Tibial artery (tissue), 4 donors: ENCODE results near the gene GPR180.

Experiments
- DNase-seq, 2 donors: peaks; one replicate each; pipeline ENCODE4 v3.0.0-alpha.2; 2019
- H3K27ac ChIP-seq, 2 donors: fragments of 200-600 bp; sonication (generic) in 1 of 2; 1 replicate in 1 of 2; 2 replicates in 1 of 2; pipeline ENCODE4 v1.5.1; 2018 to 2019; ENCODE audit warnings: mild to moderate bottlenecking in 1 of 2
- H3K27me3 ChIP-seq, 2 donors: fragments of 200-600 bp; sonication (generic) in 1 of 2; one replicate each; pipeline versions ENCODE4 v1.5.1 to v1.6.0; 2016 to 2019
- H3K36me3 ChIP-seq, 3 donors: fragments of 200-600 bp; sonication (generic) in 2 of 3; one replicate each; pipeline ENCODE4 v1.5.1; 2016 to 2019; ENCODE audit warnings: mild to moderate bottlenecking in 2 of 3
- H3K4me1 ChIP-seq, 4 donors: fragments of 200-600 bp; sonication (generic) in 2 of 4; 1 replicate in 3 of 4; 2 replicates in 1 of 4; pipeline ENCODE4 v1.5.1; 2016 to 2019
- H3K4me3 ChIP-seq, 2 donors: fragments of 200-600 bp; sonication (generic) in 1 of 2; 1 replicate in 1 of 2; 2 replicates in 1 of 2; pipeline ENCODE4 v1.5.1; 2018 to 2019; ENCODE audit warnings: mild to moderate bottlenecking in 2 of 2
- H3K9me3 ChIP-seq, 3 donors: fragments of 200-600 bp; sonication (generic) in 1 of 3; one replicate each; pipeline ENCODE4 v1.5.1; 2016 to 2019
- intact Hi-C: fragments of 100-400 bp; cut with DNase I; formaldehyde crosslinking; loops from one replicate; pipeline ENCODE4 v1.15.0; 2023; ENCODE audit warnings: low total_unique reads
- TF ChIP-seq, protein P1 (sequence below), 2 experiments: fragments of 200-600 bp in 1 of 2; fragments of 450-650 bp in 1 of 2; IDR thresholded peaks; one replicate each; pipeline ENCODE4 v1.5.1; 2017 to 2019; ENCODE audit warnings: antibody characterized with exemption in 2 of 2, mild to moderate bottlenecking in 1 of 2, moderate library complexity in 1 of 2

GPR180 gene

DNA sequence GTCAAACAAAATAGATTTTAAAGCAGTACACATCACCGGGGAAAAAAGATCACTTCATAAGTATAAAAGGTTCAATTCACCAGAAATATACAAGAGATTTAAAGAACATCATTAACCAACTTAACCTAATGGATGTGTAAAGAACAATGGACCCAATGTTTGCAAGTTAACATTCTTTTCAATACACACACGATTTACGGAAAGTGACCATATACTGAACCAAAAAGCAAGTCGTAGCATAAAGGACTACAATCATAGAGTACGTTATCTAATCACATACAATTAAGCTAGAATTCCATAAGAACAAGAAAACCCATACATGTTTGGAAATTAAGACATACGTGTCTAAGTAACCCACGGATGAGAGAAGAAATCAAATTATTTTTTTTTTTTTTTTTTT, 15.3 kb upstream of the GPR180 start:
- no peaks in the 10 kb centered on the region for H3K4me1 ChIP-seq
- intact Hi-C loops, result no loop called here
- H3K27ac ChIP-seq, result no peak overlapping the region

DNA sequence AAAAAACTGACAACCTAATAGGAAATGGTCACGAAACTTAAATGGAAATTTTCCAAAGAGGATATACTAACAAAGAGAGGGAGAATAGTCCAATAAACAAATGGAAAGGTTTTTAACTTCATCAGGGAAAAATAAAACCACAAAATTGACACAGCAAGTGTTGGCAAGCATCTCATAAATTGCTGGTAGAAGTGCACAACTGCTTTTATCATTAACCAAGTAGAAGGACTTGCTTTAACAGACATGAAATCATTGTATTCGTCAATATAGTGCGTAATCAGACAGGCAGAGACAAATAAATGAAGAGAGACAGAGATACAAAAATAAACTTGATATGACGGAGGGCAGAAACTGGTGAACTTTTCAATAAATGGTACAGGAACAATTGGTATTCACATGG, 13.1 kb upstream of the GPR180 start:
- Histone ChIP-seq H3K27ac (no peak overlapping the region), H3K4me3 (no peak overlapping the region), H3K27me3 (no peaks in the 10 kb centered on the region), H3K36me3 (peaks cover 0 to 33% (median 24%) of the 10 kb centered on the region in 3 donors), H3K4me1 (no peaks in the 10 kb centered on the region), H3K9me3 (no peaks in the 10 kb centered on the region)
- intact Hi-C loops, result no loop called here
- TF ChIP-seq, protein P1, sequence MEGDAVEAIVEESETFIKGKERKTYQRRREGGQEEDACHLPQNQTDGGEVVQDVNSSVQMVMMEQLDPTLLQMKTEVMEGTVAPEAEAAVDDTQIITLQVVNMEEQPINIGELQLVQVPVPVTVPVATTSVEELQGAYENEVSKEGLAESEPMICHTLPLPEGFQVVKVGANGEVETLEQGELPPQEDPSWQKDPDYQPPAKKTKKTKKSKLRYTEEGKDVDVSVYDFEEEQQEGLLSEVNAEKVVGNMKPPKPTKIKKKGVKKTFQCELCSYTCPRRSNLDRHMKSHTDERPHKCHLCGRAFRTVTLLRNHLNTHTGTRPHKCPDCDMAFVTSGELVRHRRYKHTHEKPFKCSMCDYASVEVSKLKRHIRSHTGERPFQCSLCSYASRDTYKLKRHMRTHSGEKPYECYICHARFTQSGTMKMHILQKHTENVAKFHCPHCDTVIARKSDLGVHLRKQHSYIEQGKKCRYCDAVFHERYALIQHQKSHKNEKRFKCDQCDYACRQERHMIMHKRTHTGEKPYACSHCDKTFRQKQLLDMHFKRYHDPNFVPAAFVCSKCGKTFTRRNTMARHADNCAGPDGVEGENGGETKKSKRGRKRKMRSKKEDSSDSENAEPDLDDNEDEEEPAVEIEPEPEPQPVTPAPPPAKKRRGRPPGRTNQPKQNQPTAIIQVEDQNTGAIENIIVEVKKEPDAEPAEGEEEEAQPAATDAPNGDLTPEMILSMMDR (IDR thresholded peaks at IDR 0.05), result no peak
- DNase-seq, result no peak

More for the DNA sequence above, 15.3 kb upstream of the GPR180 start:
- TF ChIP-seq, protein P1 (IDR thresholded peaks at IDR 0.05), result no peak
- Histone ChIP-seq H3K36me3 (peaks cover 15 to 35% (median 32%) of the 10 kb centered on the region in 3 donors), H3K27me3 (no peaks in the 10 kb centered on the region), H3K4me3 (no peak overlapping the region), H3K9me3 (no peaks in the 10 kb centered on the region)
- no peak for DNase-seq

DNA sequence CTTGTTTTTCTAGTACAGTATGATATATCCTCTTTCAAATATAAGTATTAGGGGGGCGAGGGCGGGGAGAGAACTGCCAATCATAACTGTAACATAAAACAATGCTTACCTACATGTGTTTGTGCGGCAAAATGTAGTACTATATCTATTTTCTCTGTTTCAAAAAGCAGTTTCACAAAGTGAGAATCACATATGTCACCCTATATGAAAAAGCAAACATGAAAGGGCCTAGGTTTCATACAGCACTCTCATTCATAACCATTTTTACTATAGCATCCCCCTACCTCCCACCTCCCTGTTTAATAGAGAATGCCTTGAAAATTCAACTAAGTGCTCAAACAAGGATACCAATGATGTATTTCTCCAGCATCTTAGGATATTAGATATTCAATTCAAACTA, 10.9 kb upstream of the GPR180 start:
- no peak overlapping the region for H3K27ac ChIP-seq
- intact Hi-C loops, result no loop called here
- H3K27me3 ChIP-seq, result no peaks in the 10 kb centered on the region
- no peak for DNase-seq
- peaks cover 0 to 18% (median 13%) of the 10 kb centered on the region in 4 donors for H3K4me1 ChIP-seq
- TF ChIP-seq, protein P1 (IDR thresholded peaks at IDR 0.05), result no peak
- H3K4me3 ChIP-seq, result no peak overlapping the region
- peaks cover 0 to 24% (median 19%) of the 10 kb centered on the region in 3 donors for H3K36me3 ChIP-seq
- H3K9me3 ChIP-seq, result no peaks in the 10 kb centered on the region

DNA sequence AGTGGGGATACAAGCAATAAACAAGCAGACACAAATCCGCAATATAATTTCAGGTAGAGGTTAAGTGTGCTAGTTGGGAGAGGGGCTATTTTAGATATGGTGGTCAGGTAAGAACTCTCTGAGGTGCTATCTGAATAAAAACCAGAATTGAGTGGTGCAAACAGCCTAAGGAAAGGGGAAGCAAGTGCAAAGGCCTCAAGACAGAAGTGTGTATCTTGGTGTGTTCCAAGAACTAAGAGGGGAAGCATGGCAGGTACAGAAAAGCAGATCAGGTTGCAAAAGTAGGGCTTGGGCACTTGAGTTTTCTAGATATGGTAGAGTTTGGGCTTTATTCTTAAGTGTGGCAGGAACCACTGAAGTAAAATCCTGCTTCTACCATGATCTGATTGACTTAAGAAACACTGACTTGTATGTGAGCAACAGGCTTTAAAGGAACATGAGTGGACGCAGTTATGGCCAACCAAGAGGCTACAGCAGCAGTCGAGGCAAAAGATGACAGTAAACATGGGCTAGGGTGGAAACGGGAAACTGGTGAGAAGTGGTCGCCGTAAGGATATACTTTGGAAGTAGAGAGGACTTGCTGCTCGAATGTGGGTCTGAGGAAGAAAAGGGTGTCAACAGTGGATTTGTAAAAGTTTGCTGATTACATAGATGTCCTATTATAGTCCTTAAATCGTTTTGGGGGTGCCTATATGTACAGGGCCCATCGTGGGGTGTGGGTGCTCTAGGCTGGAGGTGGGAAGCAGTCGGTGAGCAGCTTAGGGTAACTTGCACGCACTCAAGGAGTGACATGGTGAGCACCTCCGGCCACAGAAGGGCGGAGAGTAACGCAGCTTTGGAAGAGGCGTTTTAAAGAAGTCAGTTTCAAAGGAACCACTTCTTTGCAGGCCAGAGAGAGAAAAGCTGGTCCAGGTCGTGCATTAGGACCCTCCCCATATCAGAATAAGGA, 6.4 kb upstream of the GPR180 start:
- intact Hi-C loops, result loop anchor here (5.0 kb wide), 1 partner anchor 48 kb away; no protein-coding TSS in a partner anchor
- Histone ChIP-seq H3K4me3 (peak overlapping the region; percentile 77 to 93), H3K36me3 (peaks cover 0 to 20% (median 19%) of the 10 kb centered on the region in 3 donors), H3K9me3 (no peaks in the 10 kb centered on the region), H3K27ac (peak overlapping the region; percentile 71 to 86), H3K4me1 (peaks cover 0 to 18% (median 15%) of the 10 kb centered on the region in 4 donors), H3K27me3 (no peaks in the 10 kb centered on the region)
- TF ChIP-seq, protein P1 (IDR thresholded peaks at IDR 0.05), result no peak
- no peak for DNase-seq

DNA sequence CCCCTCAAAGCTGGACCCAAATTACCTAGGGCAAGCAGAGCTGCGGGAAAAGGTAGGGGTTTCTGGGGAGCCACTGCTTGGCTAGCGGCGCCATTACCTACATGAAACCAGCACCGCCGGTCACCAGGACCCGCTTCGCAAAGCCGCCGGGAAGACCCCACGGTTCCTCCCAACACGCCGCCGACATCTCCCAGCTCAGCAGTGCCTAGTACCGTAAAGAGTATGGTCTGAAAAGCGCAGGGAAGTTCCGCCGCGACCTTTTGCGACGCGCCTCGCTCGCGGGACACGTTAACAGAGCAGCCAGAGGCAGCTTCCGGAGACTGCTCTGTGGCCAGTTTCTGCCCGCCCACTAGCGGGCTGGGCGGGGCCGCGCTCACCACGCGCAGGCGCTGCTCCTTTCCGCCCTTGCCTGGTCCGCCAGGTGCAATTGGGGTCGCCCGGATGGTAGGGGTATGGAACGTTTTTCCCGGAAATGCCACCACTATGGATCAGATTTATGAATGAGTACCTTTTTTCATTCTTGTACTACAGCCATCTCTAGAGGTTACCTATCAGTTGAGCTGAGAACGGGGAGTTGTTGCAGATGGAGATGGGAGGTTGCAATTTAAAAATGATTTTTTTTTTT, 5.6 kb upstream of the GPR180 start, which contains the start of gene TGDS:
Gene TGDS, minus strand, starts transcription at position 203 of the 625 bp plus-strand sequence. Its CDS starts 16 bp downstream, at position 187.
- Histone ChIP-seq H3K4me3 (peak within 1 kb of the TSS; percentile 77 to 93), H3K27ac (peak within 1 kb of the TSS; percentile 71 to 86), H3K4me1 (peaks cover 0 to 18% (median 15%) of the 10 kb centered on the region in 4 donors), H3K36me3 (peaks cover 0 to 19% (median 13%) of the 10 kb centered on the region in 3 donors), H3K9me3 (no peaks in the 10 kb centered on the region), H3K27me3 (no peaks in the 10 kb centered on the region)
- intact Hi-C loops, result loop anchor here (5.0 kb wide), 1 partner anchor 49 kb away; no protein-coding TSS in a partner anchor
- DNase-seq, result peak; percentile 90 to 96
- TF ChIP-seq, protein P1 (IDR thresholded peaks at IDR 0.05), result no peak
